GM23338 (cell line): Measurements from ENCODE around the gene PPCDC. TPM values are rescaled to one million over a fixed set of nuclear protein-coding genes. Genes with fewer than 3 reads are reported as not detected.
A peak's percentile ranks its signal among the peaks of the same experiment; 100 is the strongest.

Source experiments
- ATAC-seq: fragments of 200-7000 bp; cut with Tn5 transposase; 3 replicates; pipeline ENCODE4 v1.9.1; 2020
- DNase-seq: peaks from one replicate; pipeline ENCODE4 v3.0.0-alpha.2; 2015; ENCODE audit warnings: low spot score
- H2AFZ ChIP-seq: fragments of 200-600 bp; sonication (generic); 2 replicates; pipeline ENCODE4 v1.8.0; 2016; ENCODE audit warnings: antibody characterized with exemption, mild to moderate bottlenecking, moderate library complexity
- H3F3A ChIP-seq: fragments of 200-600 bp; sonication (generic); replicated peaks from 2 replicates; pipeline ENCODE4 v1.8.0; 2017; ENCODE audit warnings: antibody characterized with exemption, mixed run types, low read depth
- H3K27ac ChIP-seq: fragments of 200-600 bp; sonication (generic); 2 replicates; pipeline ENCODE4 v1.6.1; 2016; ENCODE audit warnings: low read depth
- H3K27me3 ChIP-seq: fragments of 200-600 bp; sonication (generic); 2 replicates; pipeline ENCODE4 v1.8.0; 2016; ENCODE audit warnings: mild to moderate bottlenecking, mixed run types, moderate library complexity; ENCODE audit not compliant: insufficient read depth
- H3K36me3 ChIP-seq: fragments of 200-600 bp; sonication (generic); 2 replicates; pipeline ENCODE4 v1.8.0; 2016; ENCODE audit warnings: mild to moderate bottlenecking; ENCODE audit not compliant: insufficient read depth
- H3K4me1 ChIP-seq: fragments of 200-600 bp; sonication (generic); 2 replicates; pipeline ENCODE4 v1.8.0; 2016; ENCODE audit warnings: mild to moderate bottlenecking, moderate library complexity; ENCODE audit not compliant: insufficient read depth
- H3K4me2 ChIP-seq: fragments of 200-600 bp; sonication (generic); 2 replicates; pipeline ENCODE4 v1.7.1; 2017; ENCODE audit warnings: mixed run types
- H3K4me3 ChIP-seq: fragments of 200-600 bp; sonication (generic); 2 replicates; pipeline ENCODE4 v1.6.1; 2016; ENCODE audit warnings: mixed run types
- H3K79me2 ChIP-seq: fragments of 200-600 bp; sonication (generic); replicated peaks from 2 replicates; pipeline ENCODE4 v1.8.0; 2017; ENCODE audit warnings: mild to moderate bottlenecking; ENCODE audit not compliant: insufficient read depth
- H3K9me2 ChIP-seq: fragments of 200-600 bp; sonication (generic); 2 replicates; pipeline ENCODE4 v1.8.0; 2017; ENCODE audit not compliant: insufficient read depth
- H4K20me1 ChIP-seq: fragments of 200-600 bp; sonication (generic); replicated peaks from 2 replicates; pipeline ENCODE4 v1.8.0; 2017; ENCODE audit warnings: mild to moderate bottlenecking; ENCODE audit not compliant: insufficient read depth
- H3K27ac Mint-ChIP-seq: 2 replicates; pipeline ENCODE4 v1.8.0; 2020; ENCODE audit warnings: inconsistent platforms, mild to moderate bottlenecking, moderate library complexity, mixed read lengths
- H3K27me3 Mint-ChIP-seq: 3 replicates; pipeline ENCODE4 v1.8.0; 2022; ENCODE audit warnings: low read depth, mild to moderate bottlenecking, moderate library complexity, mixed read lengths, inconsistent platforms; ENCODE audit not compliant: insufficient read depth, poor library complexity
- H3K36me3 Mint-ChIP-seq: 3 replicates; pipeline ENCODE4 v1.8.0; 2021; ENCODE audit warnings: low read depth, mild to moderate bottlenecking, inconsistent platforms, moderate library complexity, mixed read lengths
- H3K4me1 Mint-ChIP-seq: 3 replicates; pipeline ENCODE4 v1.8.0; 2020; ENCODE audit warnings: mild to moderate bottlenecking, inconsistent platforms, mixed read lengths
- H3K4me3 Mint-ChIP-seq: 3 replicates; pipeline ENCODE4 v1.8.0; 2021; ENCODE audit warnings: moderate library complexity, mild to moderate bottlenecking, inconsistent platforms, mixed read lengths
- H3K9me3 Mint-ChIP-seq: 3 replicates; pipeline ENCODE4 v1.8.0; 2020; ENCODE audit warnings: moderate library complexity, mild to moderate bottlenecking, inconsistent platforms, mixed read lengths
- CREB1 ChIP-seq: fragments of 250-450 bp; sonication (Bioruptor Pico); IDR thresholded peaks from 2 replicates; pipeline ENCODE4 v1.5.0; 2020; ENCODE audit warnings: low read depth, mild to moderate bottlenecking, moderate library complexity
- EZH2 ChIP-seq: fragments of 200-600 bp; sonication (generic); IDR thresholded peaks from one replicate; pipeline ENCODE4 v1.8.0; 2017; ENCODE audit warnings: antibody characterized with exemption, mild to moderate bottlenecking, low read depth; ENCODE audit not compliant: unreplicated experiment
- EZH2phosphoT487 ChIP-seq: fragments of 200-600 bp; sonication (generic); IDR thresholded peaks from one replicate; pipeline ENCODE4 v1.8.1; 2018; ENCODE audit warnings: antibody characterized with exemption; ENCODE audit not compliant: unreplicated experiment
- JUNB ChIP-seq: IDR thresholded peaks from one replicate; pipeline ENCODE4 v1.6.1; 2016; ENCODE audit warnings: antibody characterized with exemption; ENCODE audit not compliant: unreplicated experiment
- NANOG ChIP-seq: IDR thresholded peaks from 2 replicates; pipeline ENCODE4 v1.6.1; 2016; ENCODE audit warnings: antibody characterized with exemption, borderline replicate concordance
- POLR2AphosphoS5 ChIP-seq: IDR thresholded peaks from 2 replicates; pipeline ENCODE4 v1.6.1; 2016; ENCODE audit warnings: antibody characterized with exemption, low read depth
- STAT1 ChIP-seq: IDR thresholded peaks from one replicate; pipeline ENCODE4 v1.6.1; 2016; ENCODE audit warnings: antibody characterized with exemption; ENCODE audit not compliant: unreplicated experiment
- ZNF114 ChIP-seq: fragments of 250-450 bp; sonication (Bioruptor Pico); IDR thresholded peaks from 2 replicates; pipeline ENCODE4 v1.5.0; 2020; ENCODE audit warnings: mild to moderate bottlenecking, moderate library complexity
- ZNF331 ChIP-seq: fragments of 250-450 bp; sonication (Bioruptor Pico); IDR thresholded peaks from 2 replicates; pipeline ENCODE4 v1.5.0; 2020; ENCODE audit warnings: low read depth, mild to moderate bottlenecking, moderate library complexity
- polyA plus RNA-seq: library from polyadenylated mRNA; unstranded; fragments of >200 nt; fragmentation: Nextera tagmentation; extraction: Ambion mirVana; gene quantifications from 2 replicates; pipeline ENCODE4 v1.2.1, GENCODE V29; 2016
- total RNA-seq: library from RNA; depleted of rRNA; stranded (reverse); fragments of >200 nt; shearing (Covaris generic); gene quantifications from 2 replicates; pipeline ENCODE4 v1.2.3, GENCODE V29; 2014
- TF ChIP-seq, protein P1 (sequence below): IDR thresholded peaks from 2 replicates; pipeline ENCODE4 v1.6.1; 2016; ENCODE audit warnings: antibody characterized with exemption
- TF ChIP-seq, protein P2 (sequence below): IDR thresholded peaks from one replicate; pipeline ENCODE4 v1.6.1; 2018; ENCODE audit warnings: antibody characterized with exemption; ENCODE audit not compliant: unreplicated experiment

PPCDC gene
- total and polyA plus RNA-seq, 2 experiments from 2014 or later: 17.8 to 40.2 TPM

DNA sequence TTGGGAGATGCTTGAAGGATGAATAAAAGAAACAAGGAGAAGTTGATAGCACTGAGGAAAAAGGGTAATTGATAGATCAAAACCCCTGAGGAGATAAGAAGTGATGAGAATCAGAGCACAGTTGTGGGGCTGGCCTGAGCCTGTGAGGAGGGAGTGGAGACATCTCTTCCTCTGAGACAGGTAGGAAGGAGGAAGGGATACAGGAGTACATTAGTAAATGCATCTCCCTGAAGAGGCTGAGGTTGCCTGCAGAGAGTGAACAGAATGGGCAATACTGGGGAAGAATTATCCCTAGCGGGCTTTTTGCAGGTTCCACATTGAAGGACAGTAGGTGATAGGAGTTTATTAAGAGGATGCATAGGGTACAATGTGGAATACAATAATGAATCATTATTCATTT lies 45.3 kb upstream of the PPCDC start (continued):
- TF ChIP-seq POLR2AphosphoS5: no peak
- no peak for TF ChIP-seq CREB1
- TF ChIP-seq JUNB: no peak
- TF ChIP-seq, protein P1, sequence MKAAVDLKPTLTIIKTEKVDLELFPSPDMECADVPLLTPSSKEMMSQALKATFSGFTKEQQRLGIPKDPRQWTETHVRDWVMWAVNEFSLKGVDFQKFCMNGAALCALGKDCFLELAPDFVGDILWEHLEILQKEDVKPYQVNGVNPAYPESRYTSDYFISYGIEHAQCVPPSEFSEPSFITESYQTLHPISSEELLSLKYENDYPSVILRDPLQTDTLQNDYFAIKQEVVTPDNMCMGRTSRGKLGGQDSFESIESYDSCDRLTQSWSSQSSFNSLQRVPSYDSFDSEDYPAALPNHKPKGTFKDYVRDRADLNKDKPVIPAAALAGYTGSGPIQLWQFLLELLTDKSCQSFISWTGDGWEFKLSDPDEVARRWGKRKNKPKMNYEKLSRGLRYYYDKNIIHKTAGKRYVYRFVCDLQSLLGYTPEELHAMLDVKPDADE: no peak
- no peak for TF ChIP-seq EZH2phosphoT487
- no peak for TF ChIP-seq ZNF331 (CRISPR knock-in tag)
- TF ChIP-seq NANOG: no peak
- TF ChIP-seq ZNF114 (CRISPR knock-in tag): no peak
- no peak for TF ChIP-seq EZH2
- no peak for TF ChIP-seq STAT1

DNA sequence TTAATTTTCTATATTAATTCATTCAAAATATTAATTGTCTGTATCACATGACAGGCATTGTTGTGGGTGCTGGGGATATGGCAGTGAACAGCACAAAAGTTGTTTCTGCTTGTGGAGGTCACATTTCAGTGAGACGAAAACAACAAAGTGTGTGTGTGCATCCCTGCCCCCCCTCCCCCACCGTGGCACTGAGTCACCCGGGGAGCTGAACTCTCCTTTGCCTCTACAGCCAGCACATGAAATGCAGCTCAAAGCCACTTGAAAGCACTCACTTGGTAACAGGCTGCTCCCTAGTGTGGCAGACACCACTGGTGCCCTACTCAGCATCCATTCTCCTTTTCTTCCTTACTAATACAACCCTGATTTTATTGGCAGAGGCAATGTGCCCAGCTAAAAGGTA lies 44.9 kb upstream of the PPCDC start:
- Histone ChIP-seq H3K36me3 (no peaks in the 10 kb centered on the region), H4K20me1 (no peaks in the 10 kb centered on the region), H3K27me3 (no peaks in the 10 kb centered on the region), H3K4me3 (no peak overlapping the region), H3K4me1 (no peaks in the 10 kb centered on the region), H3K79me2 (no peaks in the 10 kb centered on the region), H3K9me2 (no peaks in the 10 kb centered on the region), H2AFZ (peak overlapping the region; percentile 94; the same call in 1 of the 2 replicates), H3K27ac (no peak overlapping the region), H3K4me2 (no peak overlapping the region), H3F3A (peaks cover 6% of the 10 kb centered on the region; the same call in 1 of the 2 replicates)
- Mint-ChIP-seq H3K9me3 (no peaks in the 10 kb centered on the region), H3K36me3 (no peaks in the 10 kb centered on the region), H3K27ac (no peak overlapping the region), H3K4me1 (peaks cover 11% of the 10 kb centered on the region), H3K27me3 (peaks cover 9% of the 10 kb centered on the region), H3K4me3 (no peak overlapping the region)
- no peak for DNase-seq
- peak; percentile 70 for ATAC-seq
- TF ChIP-seq POLR2AphosphoS5: no peak
- TF ChIP-seq, protein P2, sequence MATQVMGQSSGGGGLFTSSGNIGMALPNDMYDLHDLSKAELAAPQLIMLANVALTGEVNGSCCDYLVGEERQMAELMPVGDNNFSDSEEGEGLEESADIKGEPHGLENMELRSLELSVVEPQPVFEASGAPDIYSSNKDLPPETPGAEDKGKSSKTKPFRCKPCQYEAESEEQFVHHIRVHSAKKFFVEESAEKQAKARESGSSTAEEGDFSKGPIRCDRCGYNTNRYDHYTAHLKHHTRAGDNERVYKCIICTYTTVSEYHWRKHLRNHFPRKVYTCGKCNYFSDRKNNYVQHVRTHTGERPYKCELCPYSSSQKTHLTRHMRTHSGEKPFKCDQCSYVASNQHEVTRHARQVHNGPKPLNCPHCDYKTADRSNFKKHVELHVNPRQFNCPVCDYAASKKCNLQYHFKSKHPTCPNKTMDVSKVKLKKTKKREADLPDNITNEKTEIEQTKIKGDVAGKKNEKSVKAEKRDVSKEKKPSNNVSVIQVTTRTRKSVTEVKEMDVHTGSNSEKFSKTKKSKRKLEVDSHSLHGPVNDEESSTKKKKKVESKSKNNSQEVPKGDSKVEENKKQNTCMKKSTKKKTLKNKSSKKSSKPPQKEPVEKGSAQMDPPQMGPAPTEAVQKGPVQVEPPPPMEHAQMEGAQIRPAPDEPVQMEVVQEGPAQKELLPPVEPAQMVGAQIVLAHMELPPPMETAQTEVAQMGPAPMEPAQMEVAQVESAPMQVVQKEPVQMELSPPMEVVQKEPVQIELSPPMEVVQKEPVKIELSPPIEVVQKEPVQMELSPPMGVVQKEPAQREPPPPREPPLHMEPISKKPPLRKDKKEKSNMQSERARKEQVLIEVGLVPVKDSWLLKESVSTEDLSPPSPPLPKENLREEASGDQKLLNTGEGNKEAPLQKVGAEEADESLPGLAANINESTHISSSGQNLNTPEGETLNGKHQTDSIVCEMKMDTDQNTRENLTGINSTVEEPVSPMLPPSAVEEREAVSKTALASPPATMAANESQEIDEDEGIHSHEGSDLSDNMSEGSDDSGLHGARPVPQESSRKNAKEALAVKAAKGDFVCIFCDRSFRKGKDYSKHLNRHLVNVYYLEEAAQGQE: no peak
- no peak for TF ChIP-seq JUNB

DNA sequence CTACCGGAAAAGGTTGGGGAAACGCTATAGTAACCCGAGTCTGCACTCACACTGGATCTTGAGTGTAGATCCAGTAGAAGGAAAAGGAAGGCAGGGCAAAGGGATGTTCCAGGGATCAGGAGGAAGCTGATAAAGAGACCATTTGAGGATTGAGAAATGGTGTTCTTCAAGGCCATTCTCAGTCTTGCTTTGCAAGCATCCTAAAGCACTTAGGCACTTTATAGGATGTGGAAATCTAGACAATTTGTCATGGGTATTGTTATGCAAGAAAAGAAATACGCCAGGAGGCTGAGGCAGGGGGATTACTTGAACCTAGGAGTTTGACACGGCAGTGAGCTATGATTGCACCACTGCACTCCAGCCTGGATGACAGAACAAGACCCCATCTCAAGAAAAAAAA lies 41.2 kb upstream of the PPCDC start:
- Mint-ChIP-seq H3K27ac (no peak overlapping the region), H3K36me3 (no peaks in the 10 kb centered on the region), H3K9me3 (no peaks in the 10 kb centered on the region), H3K4me1 (peaks cover 11% of the 10 kb centered on the region), H3K27me3 (peaks cover 7% of the 10 kb centered on the region), H3K4me3 (no peak overlapping the region)
- no peak overlapping the region for H3K4me2 ChIP-seq
- no peak overlapping the region for H3K27ac ChIP-seq
- DNase-seq: no peak
- H4K20me1 ChIP-seq: no peaks in the 10 kb centered on the region
- no peak for ATAC-seq
- H3K27me3 ChIP-seq: no peaks in the 10 kb centered on the region
- H3F3A ChIP-seq: peaks cover 4% of the 10 kb centered on the region; the same call in 1 of the 2 replicates
- H3K4me1 ChIP-seq: no peaks in the 10 kb centered on the region
- H3K36me3 ChIP-seq: no peaks in the 10 kb centered on the region
- H3K9me2 ChIP-seq: no peaks in the 10 kb centered on the region
- no peak overlapping the region for H2AFZ ChIP-seq
- no peaks in the 10 kb centered on the region for H3K79me2 ChIP-seq
- no peak overlapping the region for H3K4me3 ChIP-seq
- no peak for TF ChIP-seq NANOG
- no peak for TF ChIP-seq STAT1
- TF ChIP-seq, protein P2: no peak
- no peak for TF ChIP-seq JUNB
